ENCODE results near the gene LRRC9.

Gene LRRC9

DNA sequence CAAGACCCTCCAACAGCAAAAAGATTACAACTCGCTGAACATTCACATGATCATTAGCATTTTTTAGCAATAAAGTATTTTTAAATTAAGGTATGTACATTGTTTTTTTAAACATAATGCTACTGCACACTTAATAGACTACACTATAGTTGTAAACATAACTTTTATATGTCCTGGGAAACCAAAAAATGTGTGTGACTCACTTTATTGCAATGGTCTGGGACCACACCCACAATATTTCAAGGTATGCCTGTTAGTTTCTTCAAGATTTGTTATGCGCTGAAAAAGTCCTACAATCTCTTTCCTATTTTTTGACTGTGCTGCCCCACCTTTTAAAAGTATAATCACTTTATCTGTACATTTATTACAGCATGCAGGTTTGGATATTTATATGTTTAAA is 141.4 kb downstream of the LRRC9 start:
- no peaks in the 10 kb centered on the region for H3K27me3 ChIP-seq (ENCODE audit: control insufficient read depth, insufficient read depth, low read length)

DNA sequence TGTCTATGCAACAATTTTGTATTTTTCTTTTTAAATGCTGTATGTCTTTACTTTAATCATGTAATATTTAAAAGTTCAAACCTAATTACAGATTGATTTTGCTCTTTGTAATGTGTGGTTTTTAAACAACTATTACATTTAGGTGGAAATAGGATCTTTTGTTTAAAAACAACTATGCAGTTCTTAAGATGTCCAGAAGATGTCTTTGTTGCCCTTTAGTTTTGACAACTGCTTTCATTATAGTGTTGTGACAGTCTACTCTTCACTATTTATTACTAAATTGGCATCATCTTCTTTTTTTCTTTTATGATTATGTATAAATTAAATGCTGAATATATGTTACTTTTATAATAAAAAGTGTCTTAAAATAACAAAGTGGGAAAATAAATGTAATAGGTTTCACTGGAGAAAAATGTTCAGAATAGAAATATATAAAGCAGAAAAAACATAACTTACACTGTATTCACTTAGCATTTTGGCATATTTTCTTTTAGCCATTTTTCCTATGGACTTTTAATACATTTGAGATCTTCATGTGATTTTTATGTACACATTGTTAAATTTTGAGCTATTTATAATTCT is 144.6 kb downstream of the LRRC9 start:
- Histone ChIP-seq H3K4me1 (ENCODE audit: control insufficient read depth, insufficient read depth, low read length) (no peaks in the 10 kb centered on the region), H3K27ac (ENCODE audit: low read depth, low read length) (no peak overlapping the region), H3K36me3 (ENCODE audit: control insufficient read depth, insufficient read depth, low read length) (no peaks in the 10 kb centered on the region), H3K27me3 (ENCODE audit: control insufficient read depth, insufficient read depth, low read length) (no peaks in the 10 kb centered on the region), H3K9ac (ENCODE audit: low read length) (no peak overlapping the region), H3K9me3 (ENCODE audit: control insufficient read depth, insufficient read depth, low read depth, low read length) (no peaks in the 10 kb centered on the region), H3K4me3 (ENCODE audit: low read depth, low read length) (no peak overlapping the region)

More for the DNA sequence above, 141.4 kb downstream of the LRRC9 start:
- H3K36me3 ChIP-seq (ENCODE audit: control insufficient read depth, insufficient read depth, low read length) = no peaks in the 10 kb centered on the region
- H3K9me3 ChIP-seq (ENCODE audit: control insufficient read depth, insufficient read depth, low read depth, low read length) = no peaks in the 10 kb centered on the region
- H3K4me1 ChIP-seq (ENCODE audit: control insufficient read depth, insufficient read depth, low read length) = no peaks in the 10 kb centered on the region
- H3K27ac ChIP-seq (ENCODE audit: low read depth, low read length) = no peak overlapping the region
- no peak overlapping the region for H3K9ac ChIP-seq (ENCODE audit: low read length)
- H3K4me3 ChIP-seq (ENCODE audit: low read depth, low read length) = no peak overlapping the region

DNA sequence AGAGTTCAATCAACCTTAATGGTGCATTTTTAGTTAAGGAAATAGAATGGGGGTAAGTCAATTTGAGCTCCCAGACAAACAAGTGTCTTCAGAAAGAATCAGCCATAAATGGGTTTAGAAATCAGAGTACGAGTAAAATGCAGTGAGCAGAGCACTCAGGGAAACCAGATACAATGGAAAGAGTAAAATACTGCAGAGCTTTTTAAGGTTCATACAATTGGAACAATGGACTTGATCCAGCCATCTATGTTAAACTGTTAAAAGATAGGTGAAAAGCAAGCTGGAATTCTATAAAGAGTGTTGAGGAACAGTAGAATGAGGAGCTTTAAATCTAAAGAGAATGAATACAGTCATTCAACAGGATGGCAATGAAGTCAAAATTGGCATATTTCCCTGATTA is 147.9 kb downstream of the LRRC9 start:
- Histone ChIP-seq H3K36me3 (ENCODE audit: control insufficient read depth, insufficient read depth, low read length) (no peaks in the 10 kb centered on the region), H3K4me3 (ENCODE audit: low read depth, low read length) (no peak overlapping the region), H3K27me3 (ENCODE audit: control insufficient read depth, insufficient read depth, low read length) (no peaks in the 10 kb centered on the region), H3K27ac (ENCODE audit: low read depth, low read length) (no peak overlapping the region), H3K4me1 (ENCODE audit: control insufficient read depth, insufficient read depth, low read length) (no peaks in the 10 kb centered on the region), H3K9me3 (ENCODE audit: control insufficient read depth, insufficient read depth, low read depth, low read length) (no peaks in the 10 kb centered on the region), H3K9ac (ENCODE audit: low read length) (no peak overlapping the region)

DNA sequence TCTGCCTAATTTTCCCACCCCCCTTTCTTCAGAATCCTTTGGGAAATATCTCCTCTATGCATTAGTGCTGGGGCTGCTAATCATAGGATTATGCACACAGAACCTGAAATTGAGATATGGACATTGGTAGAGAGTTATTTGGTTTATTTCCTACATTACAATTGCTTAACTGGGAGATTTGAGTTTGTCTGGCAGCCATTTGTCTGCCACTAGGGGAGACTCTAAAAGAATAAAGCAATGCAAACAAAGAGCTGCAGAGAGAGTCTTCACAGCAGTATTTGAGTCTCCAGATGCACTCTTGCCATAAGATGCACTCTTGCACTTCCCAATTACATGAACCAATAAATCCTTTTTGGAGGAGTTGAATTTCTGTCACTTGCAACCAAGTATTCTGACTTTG is 159.8 kb downstream of the LRRC9 start:
- H3K27me3 ChIP-seq (ENCODE audit: control insufficient read depth, insufficient read depth, low read length) = no peaks in the 10 kb centered on the region
- H3K9me3 ChIP-seq (ENCODE audit: control insufficient read depth, insufficient read depth, low read depth, low read length) = no peaks in the 10 kb centered on the region
- H3K36me3 ChIP-seq (ENCODE audit: control insufficient read depth, insufficient read depth, low read length) = no peaks in the 10 kb centered on the region
- H3K27ac ChIP-seq (ENCODE audit: low read depth, low read length) = no peak overlapping the region
- H3K4me1 ChIP-seq (ENCODE audit: control insufficient read depth, insufficient read depth, low read length) = no peaks in the 10 kb centered on the region
- no peak overlapping the region for H3K9ac ChIP-seq (ENCODE audit: low read length)
- no peak overlapping the region for H3K4me3 ChIP-seq (ENCODE audit: low read depth, low read length)

DNA sequence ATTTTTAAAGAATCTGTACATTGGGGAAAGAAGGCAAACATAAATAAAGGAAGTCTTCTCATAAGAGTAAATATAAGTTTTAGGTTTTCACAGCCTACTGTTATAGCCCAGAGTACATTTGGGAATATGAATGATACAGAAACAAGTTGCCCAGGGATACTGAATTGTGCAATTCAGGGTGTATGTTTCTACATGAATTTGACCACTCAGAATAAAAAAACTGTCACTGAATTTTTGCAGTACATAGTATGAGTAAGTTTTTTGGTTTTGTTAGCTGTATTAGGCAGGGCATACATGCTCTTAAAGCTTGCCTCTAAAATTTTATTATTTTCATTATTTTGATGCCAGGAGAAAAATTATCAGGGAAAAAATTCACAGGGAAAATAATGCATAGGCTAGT is 165.1 kb downstream of the LRRC9 start:
- no peaks in the 10 kb centered on the region for H3K9me3 ChIP-seq (ENCODE audit: control insufficient read depth, insufficient read depth, low read depth, low read length)
- no peak overlapping the region for H3K4me3 ChIP-seq (ENCODE audit: low read depth, low read length)
- no peak overlapping the region for H3K27ac ChIP-seq (ENCODE audit: low read depth, low read length)
- H3K36me3 ChIP-seq (ENCODE audit: control insufficient read depth, insufficient read depth, low read length) = no peaks in the 10 kb centered on the region
- H3K9ac ChIP-seq (ENCODE audit: low read length) = no peak overlapping the region
- no peaks in the 10 kb centered on the region for H3K4me1 ChIP-seq (ENCODE audit: control insufficient read depth, insufficient read depth, low read length)
- H3K27me3 ChIP-seq (ENCODE audit: control insufficient read depth, insufficient read depth, low read length) = no peaks in the 10 kb centered on the region

DNA sequence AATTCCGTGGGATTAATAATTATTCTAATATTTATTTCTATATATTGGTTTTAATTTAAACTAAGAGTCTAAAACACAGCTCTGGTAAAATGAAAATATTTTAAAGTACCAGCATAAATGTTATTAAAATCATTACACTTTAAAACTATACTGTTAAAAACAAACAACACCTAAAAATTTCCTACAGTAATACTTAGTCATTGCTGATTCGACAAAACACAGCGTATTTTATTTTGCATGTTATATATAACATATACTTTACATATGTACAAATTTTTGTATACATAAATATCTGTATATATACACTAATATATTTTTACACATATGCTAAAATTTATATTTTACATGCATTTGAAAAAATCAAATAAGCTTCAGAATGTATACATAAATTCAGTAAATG is 165.7 kb downstream of the LRRC9 start:
- Histone ChIP-seq H3K27ac (ENCODE audit: low read depth, low read length) (no peak overlapping the region), H3K4me3 (ENCODE audit: low read depth, low read length) (no peak overlapping the region), H3K4me1 (ENCODE audit: control insufficient read depth, insufficient read depth, low read length) (no peaks in the 10 kb centered on the region), H3K9me3 (ENCODE audit: control insufficient read depth, insufficient read depth, low read depth, low read length) (no peaks in the 10 kb centered on the region), H3K36me3 (ENCODE audit: control insufficient read depth, insufficient read depth, low read length) (no peaks in the 10 kb centered on the region), H3K27me3 (ENCODE audit: control insufficient read depth, insufficient read depth, low read length) (no peaks in the 10 kb centered on the region), H3K9ac (ENCODE audit: low read length) (no peak overlapping the region)

DNA sequence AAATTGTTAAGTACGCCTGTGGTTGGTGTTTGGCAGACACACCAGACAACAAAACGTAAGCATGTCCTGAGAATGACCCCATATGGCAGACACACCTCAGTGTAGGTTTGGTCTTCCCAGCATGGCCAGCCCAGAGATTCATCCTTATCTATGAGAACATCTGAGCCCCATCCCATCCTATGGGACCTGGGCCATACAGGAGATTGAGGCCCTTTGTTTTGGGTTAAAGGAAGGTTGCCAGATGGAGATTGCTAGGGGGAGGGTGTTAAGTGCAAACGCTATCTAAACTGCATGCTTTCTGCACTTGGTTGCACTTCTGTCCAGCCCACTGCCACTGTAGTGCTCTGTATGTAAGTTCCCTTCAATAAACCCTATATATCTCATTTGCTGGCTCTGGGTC is 167.7 kb downstream of the LRRC9 start:
- Histone ChIP-seq H3K9me3 (ENCODE audit: control insufficient read depth, insufficient read depth, low read depth, low read length) (no peaks in the 10 kb centered on the region), H3K36me3 (ENCODE audit: control insufficient read depth, insufficient read depth, low read length) (no peaks in the 10 kb centered on the region), H3K4me1 (ENCODE audit: control insufficient read depth, insufficient read depth, low read length) (no peaks in the 10 kb centered on the region), H3K4me3 (ENCODE audit: low read depth, low read length) (no peak overlapping the region), H3K27ac (ENCODE audit: low read depth, low read length) (no peak overlapping the region), H3K9ac (ENCODE audit: low read length) (no peak overlapping the region), H3K27me3 (ENCODE audit: control insufficient read depth, insufficient read depth, low read length) (no peaks in the 10 kb centered on the region)

DNA sequence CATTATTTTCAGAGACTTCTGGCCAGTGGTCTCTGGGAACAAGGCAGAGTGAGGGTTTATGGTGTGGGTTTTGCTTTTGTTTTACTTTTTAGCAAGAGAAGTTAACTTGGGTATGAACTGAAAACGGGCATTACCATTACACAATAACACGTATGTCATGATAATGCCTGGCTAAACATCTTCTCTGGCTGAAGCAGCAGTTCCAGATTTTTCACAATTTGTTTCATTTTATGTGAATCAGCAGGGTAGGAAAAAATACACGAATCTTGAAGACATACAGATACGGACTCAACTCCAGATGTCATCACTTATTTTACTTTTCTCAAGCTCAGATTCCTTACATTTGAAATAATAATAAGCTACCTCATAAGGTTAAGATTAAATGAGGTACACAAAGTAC is 169.3 kb downstream of the LRRC9 start:
- Histone ChIP-seq H3K27me3 (ENCODE audit: control insufficient read depth, insufficient read depth, low read length) (no peaks in the 10 kb centered on the region), H3K9me3 (ENCODE audit: control insufficient read depth, insufficient read depth, low read depth, low read length) (no peaks in the 10 kb centered on the region), H3K27ac (ENCODE audit: low read depth, low read length) (no peak overlapping the region), H3K9ac (ENCODE audit: low read length) (no peak overlapping the region), H3K4me1 (ENCODE audit: control insufficient read depth, insufficient read depth, low read length) (peaks cover 7% of the 10 kb centered on the region), H3K4me3 (ENCODE audit: low read depth, low read length) (no peak overlapping the region), H3K36me3 (ENCODE audit: control insufficient read depth, insufficient read depth, low read length) (no peaks in the 10 kb centered on the region)

DNA sequence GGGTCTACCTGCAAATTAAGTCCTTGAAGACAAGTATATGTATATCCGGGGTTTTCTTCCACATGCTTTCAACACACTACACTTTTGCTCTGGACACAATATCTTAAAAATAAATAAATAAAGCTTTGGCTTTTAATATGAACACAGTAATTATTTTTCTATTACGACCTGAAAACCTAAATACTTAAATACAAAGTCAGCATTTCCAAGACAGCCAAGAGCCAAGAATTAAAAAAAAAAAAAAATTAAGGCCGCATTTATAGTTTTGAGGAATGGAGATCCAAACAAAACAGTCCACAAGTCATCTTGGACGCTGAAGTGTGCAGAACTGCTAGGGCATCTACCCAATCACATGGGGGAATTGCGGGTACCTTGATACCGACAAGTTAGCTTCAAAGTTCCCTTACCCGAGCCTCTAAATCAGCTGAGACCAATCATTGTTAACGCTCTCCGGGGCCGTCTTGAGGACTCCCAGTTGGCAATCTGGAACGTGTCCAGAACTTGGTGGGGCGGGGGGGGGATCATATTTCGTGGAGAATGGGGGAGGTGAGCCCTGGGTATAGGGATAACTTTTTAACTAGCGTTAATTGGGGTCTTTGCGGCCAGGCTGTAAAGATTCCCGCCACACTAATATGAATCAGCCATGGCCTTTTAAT is 171.0 kb downstream of the LRRC9 start:
- 0 out of 2 replicates have a peak overlapping the region, but pooled peaks have one; percentile 83 for H3K27ac ChIP-seq (ENCODE audit: low read depth, low read length)
- H3K4me1 ChIP-seq (ENCODE audit: control insufficient read depth, insufficient read depth, low read length) = peaks cover 16% of the 10 kb centered on the region
- H3K27me3 ChIP-seq (ENCODE audit: control insufficient read depth, insufficient read depth, low read length) = no peaks in the 10 kb centered on the region
- peak overlapping the region; percentile 93 for H3K4me3 ChIP-seq (ENCODE audit: low read depth, low read length)
- peak overlapping the region; percentile 92 for H3K9ac ChIP-seq (ENCODE audit: low read length)
- no peaks in the 10 kb centered on the region for H3K9me3 ChIP-seq (ENCODE audit: control insufficient read depth, insufficient read depth, low read depth, low read length)
- H3K36me3 ChIP-seq (ENCODE audit: control insufficient read depth, insufficient read depth, low read length) = no peaks in the 10 kb centered on the region

DNA sequence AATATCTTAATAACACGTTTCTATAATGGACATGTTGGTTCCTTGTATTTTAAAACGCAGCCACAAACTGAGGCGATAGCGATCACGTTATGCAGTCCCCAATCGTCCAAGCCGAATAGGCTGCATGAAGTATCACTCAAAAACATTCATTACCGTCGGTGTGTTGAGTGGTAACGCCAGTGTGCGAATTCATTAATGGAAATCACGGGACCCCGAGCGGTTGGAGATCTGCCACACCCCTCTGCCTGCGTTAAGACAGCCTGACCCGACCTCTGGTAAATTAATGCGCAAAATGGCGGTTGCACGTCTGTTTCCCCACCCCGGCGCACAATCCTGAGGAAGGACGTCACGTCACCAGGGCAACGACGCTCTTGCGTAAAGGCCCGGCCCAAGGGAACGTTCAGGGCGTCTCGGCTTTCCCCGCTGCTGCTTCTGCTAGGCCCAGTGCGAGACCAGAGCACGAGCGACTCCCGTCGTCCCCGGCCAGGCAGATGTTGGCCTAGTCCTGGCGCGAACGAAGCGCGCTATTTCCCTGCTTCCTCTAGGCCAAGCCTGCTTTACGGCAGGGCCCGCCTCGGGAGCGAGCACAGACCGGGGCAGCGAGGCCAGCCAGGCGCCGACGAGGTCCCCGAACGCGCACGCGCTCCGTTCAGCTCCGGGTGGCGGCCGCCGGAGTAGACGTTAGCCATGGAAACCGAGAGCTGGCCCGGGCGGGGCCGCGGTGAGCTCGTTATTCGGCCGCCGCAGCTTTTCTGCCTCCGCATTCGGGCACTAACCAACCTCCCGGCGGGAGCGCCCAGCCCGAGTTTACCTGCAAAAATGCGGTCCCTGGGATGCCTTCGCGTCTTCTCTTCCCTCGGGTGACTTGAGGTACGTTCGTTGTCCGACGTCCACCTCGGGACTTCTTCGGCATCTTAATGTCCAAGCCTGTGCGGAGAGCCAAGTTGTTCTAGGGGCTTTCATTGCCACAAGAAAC is 171.9 kb downstream of the LRRC9 start, which contains the start of gene PCNX4:
TSS of gene PCNX4 (plus strand) at position 374 of the 976 bp plus-strand sequence. CDS start 15,716 bp downstream, outside the sequence.
- Histone ChIP-seq H3K27ac (ENCODE audit: low read depth, low read length) (peak within 1 kb of the TSS; percentile 83), H3K4me3 (ENCODE audit: low read depth, low read length) (peak within 1 kb of the TSS; percentile 93), H3K9me3 (ENCODE audit: control insufficient read depth, insufficient read depth, low read depth, low read length) (no peaks in the 10 kb centered on the region), H3K4me1 (ENCODE audit: control insufficient read depth, insufficient read depth, low read length) (peaks cover 16% of the 10 kb centered on the region), H3K9ac (ENCODE audit: low read length) (peak within 1 kb of the TSS; percentile 92), H3K27me3 (ENCODE audit: control insufficient read depth, insufficient read depth, low read length) (no peaks in the 10 kb centered on the region), H3K36me3 (ENCODE audit: control insufficient read depth, insufficient read depth, low read length) (no peaks in the 10 kb centered on the region)

DNA sequence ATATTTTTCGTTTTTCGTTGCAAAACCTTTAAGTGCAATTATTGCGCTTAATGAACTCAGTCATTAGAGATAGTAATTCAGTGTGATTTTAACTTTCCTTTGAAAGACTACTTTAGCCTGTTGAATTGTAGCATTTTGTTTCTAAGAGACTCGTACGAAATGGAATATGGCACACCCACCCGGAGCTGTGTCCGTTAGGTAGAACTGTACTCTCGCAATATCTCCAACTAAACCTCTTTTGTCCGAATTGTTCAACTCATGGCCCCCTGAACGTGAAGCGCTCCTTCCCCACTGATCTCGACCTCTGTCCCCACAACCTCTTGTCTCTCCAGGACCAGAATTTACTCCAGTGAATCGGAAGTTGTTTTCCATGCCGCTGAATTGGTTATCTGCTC is 172.6 kb downstream of the LRRC9 start:
- Histone ChIP-seq H3K27me3 (ENCODE audit: control insufficient read depth, insufficient read depth, low read length) (no peaks in the 10 kb centered on the region), H3K4me3 (ENCODE audit: low read depth, low read length) (peak overlapping the region; percentile 93), H3K27ac (ENCODE audit: low read depth, low read length) (peak overlapping the region; percentile 83), H3K9me3 (ENCODE audit: control insufficient read depth, insufficient read depth, low read depth, low read length) (no peaks in the 10 kb centered on the region), H3K36me3 (ENCODE audit: control insufficient read depth, insufficient read depth, low read length) (peaks cover 6% of the 10 kb centered on the region), H3K9ac (ENCODE audit: low read length) (peak overlapping the region; percentile 92), H3K4me1 (ENCODE audit: control insufficient read depth, insufficient read depth, low read length) (peaks cover 16% of the 10 kb centered on the region)
